CD4-positive, alpha-beta T cell (primary cell): ENCODE measurements around the gene DPM2. TPM values are rescaled to one million over a fixed set of nuclear protein-coding genes. Genes with fewer than 3 reads are reported as not detected.

Source experiments
- ATAC-seq: fragments of 200-7000 bp; cut with Tn5 transposase; one replicate; pipeline ENCODE4 v1.10.0; 2022; ENCODE audit warnings: mild to moderate bottlenecking; ENCODE audit not compliant: poor library complexity
- CTCF ChIA-PET: fragments of 350-600 bp; sonication (Branson Sonifier 250); formaldehyde crosslinking; loops from one replicate; lab custom pipeline; 2021; ENCODE audit warnings: antibody characterized with exemption, inconsistent platforms; lab: Charles Lee
- POLR2A ChIA-PET: fragments of 350-600 bp; sonication (Branson Sonifier 250); formaldehyde crosslinking; loops from one replicate; lab custom pipeline; 2021; ENCODE audit warnings: antibody characterized with exemption, inconsistent platforms; lab: Charles Lee
- DNase-seq, 14 experiments: peaks; one replicate each; pipeline ENCODE4 v3.0.0-alpha.2; 2013 to 2020; ENCODE audit warnings: mixed read lengths in 2 of 14
- H3K27ac ChIP-seq, 2 donors: one replicate each; pipeline versions ENCODE4 v1.5.1 to v1.7.0; 2013; ENCODE audit warnings: low read length in 2 of 2, low read depth in 1 of 2, mild to moderate bottlenecking in 1 of 2
- H3K27me3 ChIP-seq, 2 experiments: 1 replicate in 1 of 2; 2 replicates in 1 of 2; pipeline versions ENCODE4 v1.6.1 to v1.7.0; 2013; ENCODE audit warnings: low read length in 2 of 2, control low read depth in 1 of 2, mild to moderate bottlenecking in 1 of 2, moderate library complexity in 1 of 2; ENCODE audit not compliant: insufficient read depth in 2 of 2, control insufficient read depth in 1 of 2
- H3K36me3 ChIP-seq: one replicate; pipeline ENCODE4 v1.6.1; 2013; ENCODE audit warnings: low read length, control low read depth; ENCODE audit not compliant: insufficient read depth
- H3K4me1 ChIP-seq: one replicate; pipeline ENCODE4 v1.6.1; 2013; ENCODE audit warnings: low read length, control low read depth; ENCODE audit not compliant: insufficient read depth
- H3K4me3 ChIP-seq: one replicate; pipeline ENCODE4 v1.5.1; 2013; ENCODE audit warnings: mild to moderate bottlenecking, low read length, moderate library complexity
- H3K9me3 ChIP-seq, 2 experiments: 1 replicate in 1 of 2; 2 replicates in 1 of 2; pipeline versions ENCODE4 v1.6.1 to v1.7.0; 2013; ENCODE audit warnings: low read length in 2 of 2, mild to moderate bottlenecking in 2 of 2, control low read depth in 1 of 2, moderate library complexity in 1 of 2; ENCODE audit not compliant: control insufficient read depth in 1 of 2, insufficient read depth in 1 of 2
- H3K27ac Mint-ChIP-seq: one replicate; pipeline ENCODE4 v1.8.0; 2020; ENCODE audit warnings: mixed read lengths
- H3K27me3 Mint-ChIP-seq: one replicate; pipeline ENCODE4 v1.8.0; 2021; ENCODE audit warnings: mixed read lengths
- H3K36me3 Mint-ChIP-seq: one replicate; pipeline ENCODE4 v1.8.0; 2021; ENCODE audit warnings: low read depth, mixed read lengths
- H3K4me1 Mint-ChIP-seq: one replicate; pipeline ENCODE4 v1.8.0; 2021; ENCODE audit warnings: low read depth, mixed read lengths
- H3K4me3 Mint-ChIP-seq: one replicate; pipeline ENCODE4 v1.8.0; 2020; ENCODE audit warnings: mild to moderate bottlenecking, mixed read lengths
- H3K9me3 Mint-ChIP-seq: one replicate; pipeline ENCODE4 v1.8.0; 2020; ENCODE audit warnings: mixed read lengths
- intact Hi-C, 2 experiments: fragments of 100-400 bp; cut with DNase I in 1 of 2; cut with micrococcal nuclease in 1 of 2; formaldehyde crosslinking; loops; one replicate each; pipeline versions ENCODE4 v1.15.1 to v1.9.0; 2023 to 2025; cut with DNase I, micrococcal nuclease
- total RNA-seq, 174 experiments: library from RNA in 2 of 174; stranded (reverse) in 2 of 174; gene quantifications; one replicate each; pipeline ENCODE4 v1.2.3 and lab custom pipeline; 2021 to 2026
- TF ChIP-seq, protein P1 (sequence below): fragments of 200-600 bp; IDR thresholded peaks from one replicate; pipeline ENCODE4 v1.8.0; 2022; ENCODE audit warnings: antibody characterized with exemption, mild to moderate bottlenecking

Gene DPM2
- total RNA-seq, 2 experiments from 2014 or later = 41.7 to 47.6 TPM

- Mint-ChIP-seq H3K9me3 (no peaks in the 10 kb centered on the region), H3K4me1 (peaks cover 60% of the 10 kb centered on the region), H3K4me3 (no peak overlapping the region), H3K27ac (peak overlapping the region; percentile 97), H3K27me3 (no peaks in the 10 kb centered on the region), H3K36me3 (peaks cover 95% of the 10 kb centered on the region)
- TF ChIP-seq, protein P1, sequence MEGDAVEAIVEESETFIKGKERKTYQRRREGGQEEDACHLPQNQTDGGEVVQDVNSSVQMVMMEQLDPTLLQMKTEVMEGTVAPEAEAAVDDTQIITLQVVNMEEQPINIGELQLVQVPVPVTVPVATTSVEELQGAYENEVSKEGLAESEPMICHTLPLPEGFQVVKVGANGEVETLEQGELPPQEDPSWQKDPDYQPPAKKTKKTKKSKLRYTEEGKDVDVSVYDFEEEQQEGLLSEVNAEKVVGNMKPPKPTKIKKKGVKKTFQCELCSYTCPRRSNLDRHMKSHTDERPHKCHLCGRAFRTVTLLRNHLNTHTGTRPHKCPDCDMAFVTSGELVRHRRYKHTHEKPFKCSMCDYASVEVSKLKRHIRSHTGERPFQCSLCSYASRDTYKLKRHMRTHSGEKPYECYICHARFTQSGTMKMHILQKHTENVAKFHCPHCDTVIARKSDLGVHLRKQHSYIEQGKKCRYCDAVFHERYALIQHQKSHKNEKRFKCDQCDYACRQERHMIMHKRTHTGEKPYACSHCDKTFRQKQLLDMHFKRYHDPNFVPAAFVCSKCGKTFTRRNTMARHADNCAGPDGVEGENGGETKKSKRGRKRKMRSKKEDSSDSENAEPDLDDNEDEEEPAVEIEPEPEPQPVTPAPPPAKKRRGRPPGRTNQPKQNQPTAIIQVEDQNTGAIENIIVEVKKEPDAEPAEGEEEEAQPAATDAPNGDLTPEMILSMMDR = no peak
- no peak for ATAC-seq
- CTCF ChIA-PET = interaction anchor here (5.0 to 6.4 kb wide), 2 partner anchors 9 to 90 kb away, joined by 67 to 74 read pairs; no protein-coding TSS in a partner anchor
- intact Hi-C loops = no loop called here
- Histone ChIP-seq H3K4me3 (no peak overlapping the region), H3K9me3 (no peaks in the 10 kb centered on the region), H3K4me1 (peaks cover 73% of the 10 kb centered on the region), H3K36me3 (peaks cover 97% of the 10 kb centered on the region), H3K27ac (no peak overlapping the region), H3K27me3 (no peaks in the 10 kb centered on the region)
- POLR2A ChIA-PET = interaction anchor here (1.5 to 3.8 kb wide), 3 partner anchors 25 to 89 kb away, joined by 4 to 23 read pairs (median 5); no protein-coding TSS in a partner anchor
- no peak for DNase-seq
Observed at GRCh38 chr9:127945338-127945737, 7.7 kb upstream of the DPM2 start.

DNA sequence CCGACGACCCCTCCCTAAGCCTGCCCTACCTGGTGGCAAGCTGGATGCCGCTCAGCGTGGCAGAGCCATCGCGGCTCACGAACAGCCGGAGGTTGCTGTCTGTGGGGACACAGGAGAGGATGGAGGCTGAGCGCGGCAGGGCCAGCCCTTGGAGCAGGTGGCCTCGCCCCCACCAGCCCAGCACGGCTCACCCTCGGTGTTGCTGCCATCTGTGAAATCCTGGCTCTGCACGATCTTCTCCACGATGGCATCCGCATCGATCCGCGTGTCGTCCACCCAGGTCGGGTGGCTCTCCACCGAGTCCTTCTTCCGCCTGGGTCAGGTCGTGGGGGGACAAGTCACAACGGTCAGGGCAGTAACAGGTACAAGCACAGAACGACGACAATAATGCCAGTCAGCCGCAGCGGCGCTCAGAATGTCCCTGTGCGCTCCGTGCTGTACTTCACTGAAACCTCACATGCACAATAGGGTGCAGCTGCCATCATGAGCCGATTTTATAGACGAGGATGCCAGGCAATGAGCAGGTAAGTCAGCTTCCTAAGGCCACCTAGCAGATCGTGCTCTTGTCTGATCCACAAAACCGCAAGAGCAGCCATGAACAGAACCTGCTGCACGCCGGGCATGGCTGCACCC is 7.0 kb upstream of the DPM2 start:
- TF ChIP-seq, protein P1 = no peak
- ATAC-seq = no peak
- H3K4me3 ChIP-seq = no peak overlapping the region
- H3K36me3 Mint-ChIP-seq = peaks cover 95% of the 10 kb centered on the region
- H3K27ac ChIP-seq = no peak overlapping the region
- H3K27me3 Mint-ChIP-seq = no peaks in the 10 kb centered on the region
- peak overlapping the region; percentile 78 for H3K27ac Mint-ChIP-seq
- ChIA-PET POLR2A (interaction anchor here (1.1 to 6.0 kb wide), 8 partner anchors 10 to 128 kb away, joined by 3 to 31 read pairs (median 10); partner anchors contain the start of gene PIP5KL1), CTCF (interaction anchor here (0.9 to 6.4 kb wide), 10 partner anchors 9 to 143 kb away, joined by 3 to 74 read pairs (median 4); partner anchors contain the start of gene EEIG1)
- H3K27me3 ChIP-seq = no peaks in the 10 kb centered on the region
- no peak for DNase-seq
- no peak overlapping the region for H3K4me3 Mint-ChIP-seq
- H3K36me3 ChIP-seq = peaks cover 97% of the 10 kb centered on the region
- H3K9me3 Mint-ChIP-seq = no peaks in the 10 kb centered on the region
- H3K4me1 Mint-ChIP-seq = peaks cover 56% of the 10 kb centered on the region
- peaks cover 67% of the 10 kb centered on the region for H3K4me1 ChIP-seq
- intact Hi-C loops = no loop called here
- H3K9me3 ChIP-seq = no peaks in the 10 kb centered on the region

DNA sequence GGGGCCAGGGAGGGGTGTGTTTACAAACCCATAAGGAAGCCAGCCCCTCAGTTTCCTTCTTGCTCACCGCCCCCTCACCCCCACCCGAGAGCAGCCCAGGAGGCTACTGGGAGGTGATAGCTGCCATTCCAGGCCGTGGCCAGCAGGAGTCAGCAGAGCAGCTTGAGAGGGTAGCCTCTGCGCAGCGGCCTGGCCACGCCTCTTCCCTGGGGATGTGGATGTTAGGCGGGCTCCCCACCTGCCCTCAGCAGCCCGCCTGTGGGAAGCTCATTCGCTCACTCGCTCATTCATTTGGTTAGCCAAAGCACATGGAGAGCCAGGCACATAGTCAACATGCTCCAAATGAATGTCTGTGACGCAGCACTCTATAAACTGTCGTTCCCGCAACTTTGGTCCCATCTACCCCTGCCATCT is 6.1 kb upstream of the DPM2 start:
- ATAC-seq (peak; percentile 74), DNase-seq (peak; percentile 59 to 89 (median 72))
- Histone ChIP-seq H3K27ac (peak overlapping the region in 1 of 2 donors; percentile 14), H3K27me3 (no peaks in the 10 kb centered on the region), H3K4me1 (peaks cover 58% of the 10 kb centered on the region), H3K36me3 (peaks cover 91% of the 10 kb centered on the region), H3K9me3 (no peaks in the 10 kb centered on the region), H3K4me3 (no peak overlapping the region)
- no peaks in the 10 kb centered on the region for H3K9me3 Mint-ChIP-seq
- H3K4me3 Mint-ChIP-seq = peak overlapping the region; percentile 12
- TF ChIP-seq, protein P1 = peak; percentile 77
- peaks cover 96% of the 10 kb centered on the region for H3K36me3 Mint-ChIP-seq
- H3K27me3 Mint-ChIP-seq = no peaks in the 10 kb centered on the region
- CTCF ChIA-PET = interaction anchor here (0.8 to 6.4 kb wide), 19 partner anchors 10 to 176 kb away, joined by 3 to 74 read pairs (median 4); partner anchors contain the start of gene EEIG1
- POLR2A ChIA-PET = interaction anchor here (0.5 to 6.0 kb wide), 18 partner anchors 11 to 209 kb away, joined by 3 to 31 read pairs (median 5); partner anchors contain the start of genes NAIF1, PIP5KL1, SLC25A25 and TOR2A
- peak overlapping the region; percentile 88 for H3K27ac Mint-ChIP-seq
- H3K4me1 Mint-ChIP-seq = peaks cover 58% of the 10 kb centered on the region
- intact Hi-C loops = loop anchor here (1.0 to 2.0 kb wide), 4 partner anchors 13 to 92 kb away; partner anchors contain the start of gene EEIG1 (in 1 of the 2)
